Osteocyte (in vitro differentiated cells): ENCODE measurements around the gene SMIM43. TPM values are rescaled to one million over a fixed set of nuclear protein-coding genes. Genes with fewer than 3 reads are reported as not detected.
"Not testable (repeated sequence)": the region's sequence is repeated elsewhere in the genome, so short reads cannot be mapped to it uniquely, and the experiment has no call there.

Experiments used
- DNase-seq: peaks from one replicate; pipeline ENCODE4 v3.0.0; 2021; ENCODE audit warnings: mixed read lengths; ENCODE audit not compliant: unreplicated experiment; ENCODE audit errors: extremely low spot score
- H3K27ac Mint-ChIP-seq: one replicate; pipeline ENCODE4 v1.8.0; 2021; ENCODE audit warnings: mild to moderate bottlenecking, mixed read lengths; ENCODE audit not compliant: unreplicated experiment
- H3K27me3 Mint-ChIP-seq: one replicate; pipeline ENCODE4 v1.8.0; 2021; ENCODE audit warnings: mixed read lengths; ENCODE audit not compliant: unreplicated experiment
- H3K36me3 Mint-ChIP-seq: one replicate; pipeline ENCODE4 v1.8.0; 2021; ENCODE audit warnings: mixed read lengths; ENCODE audit not compliant: unreplicated experiment
- H3K4me1 Mint-ChIP-seq: one replicate; pipeline ENCODE4 v1.8.0; 2021; ENCODE audit warnings: mixed read lengths; ENCODE audit not compliant: unreplicated experiment
- H3K4me3 Mint-ChIP-seq: one replicate; pipeline ENCODE4 v1.8.0; 2021; ENCODE audit warnings: mild to moderate bottlenecking, moderate library complexity, mixed read lengths; ENCODE audit not compliant: unreplicated experiment
- H3K9me3 Mint-ChIP-seq: one replicate; pipeline ENCODE4 v1.8.0; 2021; ENCODE audit warnings: mixed read lengths; ENCODE audit not compliant: unreplicated experiment
- CTCF ChIP-seq: fragments of 200-600 bp; sonication (generic); IDR thresholded peaks from 2 replicates; pipeline ENCODE4 v1.5.0; 2021; ENCODE audit warnings: antibody characterized with exemption, mild to moderate bottlenecking, moderate library complexity
- total RNA-seq: library from RNA; stranded (reverse); gene quantifications from 2 replicates; pipeline ENCODE4 v1.2.1, GENCODE V29; 2021

Gene SMIM43
- total RNA-seq, 1 donor from 2014 or later, result not detected

- no peak overlapping the region for H3K27ac Mint-ChIP-seq
Measured at GRCh38 chr4:121737846-121738554, 27.0 kb downstream of the SMIM43 start.

DNA sequence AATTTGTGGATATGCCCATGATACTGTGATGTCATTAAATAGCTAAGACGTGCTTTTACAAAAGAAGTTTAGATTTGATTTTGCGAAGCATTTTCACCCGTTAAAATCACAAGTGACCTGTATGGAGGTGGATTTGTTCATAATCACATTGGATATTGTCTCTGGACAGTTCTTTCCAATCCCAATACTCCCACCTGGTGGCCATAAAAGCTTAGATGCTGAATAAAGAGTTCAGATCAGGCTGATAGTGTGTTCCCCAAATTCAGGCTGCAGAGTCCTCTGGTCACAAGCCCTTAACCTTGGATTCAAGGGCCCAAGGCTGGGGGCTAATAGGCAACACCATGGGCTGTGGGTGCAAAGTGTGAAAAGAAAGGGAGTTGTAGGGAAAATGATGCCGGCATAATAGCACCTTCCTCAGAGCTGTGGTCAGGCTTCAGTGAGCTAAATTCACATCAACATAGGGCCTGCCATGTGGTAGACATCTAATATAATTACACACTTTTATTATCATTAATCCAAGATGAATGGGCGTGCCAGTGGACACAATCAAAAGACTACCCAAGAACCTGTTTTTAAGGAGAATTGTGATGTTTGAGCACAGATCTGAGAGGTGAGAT lies 28.1 kb downstream of the SMIM43 start:
- Mint-ChIP-seq H3K4me3 (no peak overlapping the region), H3K27me3 (no peaks in the 10 kb centered on the region), H3K36me3 (no peaks in the 10 kb centered on the region), H3K4me1 (peaks cover 8% of the 10 kb centered on the region), H3K27ac (no peak overlapping the region), H3K9me3 (no peaks in the 10 kb centered on the region)
- DNase-seq, result no peak
- peak; percentile 79 for TF ChIP-seq CTCF

More at GRCh38 chr4:121737846-121738554, 27.0 kb downstream of the SMIM43 start:
- Mint-ChIP-seq H3K9me3 (no peaks in the 10 kb centered on the region), H3K36me3 (no peaks in the 10 kb centered on the region), H3K27me3 (no peaks in the 10 kb centered on the region), H3K4me3 (no peak overlapping the region), H3K4me1 (no peaks in the 10 kb centered on the region)
- no peak for TF ChIP-seq CTCF
- no peak for DNase-seq

GRCh38 chr4:121734571-121734970 lies 30.4 kb downstream of the SMIM43 start:
- DNase-seq, result no peak
- Mint-ChIP-seq H3K9me3 (no peaks in the 10 kb centered on the region), H3K4me1 (peaks cover 8% of the 10 kb centered on the region), H3K27me3 (no peaks in the 10 kb centered on the region), H3K27ac (no peak overlapping the region), H3K36me3 (no peaks in the 10 kb centered on the region), H3K4me3 (no peak overlapping the region)
- TF ChIP-seq CTCF, result no peak

GRCh38 chr4:121733942-121734341 lies 31.0 kb downstream of the SMIM43 start:
- peaks cover 10% of the 10 kb centered on the region for H3K4me1 Mint-ChIP-seq
- H3K4me3 Mint-ChIP-seq, result no peak overlapping the region
- no peak overlapping the region for H3K27ac Mint-ChIP-seq
- TF ChIP-seq CTCF, result no peak
- no peak for DNase-seq
- no peaks in the 10 kb centered on the region for H3K36me3 Mint-ChIP-seq
- H3K27me3 Mint-ChIP-seq, result no peaks in the 10 kb centered on the region
- H3K9me3 Mint-ChIP-seq, result no peaks in the 10 kb centered on the region

DNA sequence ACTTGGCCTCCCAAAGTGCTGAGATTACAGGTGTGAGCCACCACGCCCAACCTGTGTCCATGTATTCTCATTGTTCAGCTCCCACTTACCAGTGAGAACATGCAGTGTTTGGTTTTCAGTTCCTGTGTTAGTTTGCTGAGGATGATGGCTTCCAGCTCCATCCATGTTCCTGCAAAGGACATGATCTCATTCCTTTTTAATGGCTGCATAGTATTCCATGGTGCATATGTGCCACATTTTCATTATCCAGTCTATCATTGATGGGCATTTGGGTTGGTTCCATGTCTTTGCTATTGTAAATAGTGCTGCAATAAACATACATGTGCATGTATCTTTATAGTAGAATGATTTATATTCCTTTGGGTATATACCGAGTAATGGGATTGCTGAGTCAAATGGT lies 35.2 kb downstream of the SMIM43 start:
- not testable (repeated sequence) for H3K27ac Mint-ChIP-seq, DNase-seq, H3K36me3 Mint-ChIP-seq, H3K9me3 Mint-ChIP-seq, H3K27me3 Mint-ChIP-seq, H3K4me3 Mint-ChIP-seq
- peaks cover 14% of the 10 kb centered on the region for H3K4me1 Mint-ChIP-seq
